Frontal cortex (tissue), 4 donors: Measurements from ENCODE around the gene ARHGAP4. TPM values are rescaled to one million over a fixed set of nuclear protein-coding genes. Genes with fewer than 3 reads are reported as not detected.
A peak's percentile ranks its signal among the peaks of the same experiment; 100 is the strongest.

Experiments used
- DNase-seq, 2 donors: peaks; one replicate each; pipeline ENCODE4 v3.0.0; 2012; ENCODE audit warnings: low spot score in 2 of 2
- FAIRE-seq: peaks from 2 replicates; lab custom pipeline; 2012; peaks lifted over from hg19 to GRCh38; lab: Jason Lieb, UNC
- total RNA-seq: library from RNA; depleted of rRNA; stranded (reverse); fragments of >200 nt; gene quantifications from one replicate; pipeline ENCODE4 v1.2.3, GENCODE V29; 2014
- donor health status: control.
- donor health status: control.
- donor health status: control.

ARHGAP4 gene
- total RNA-seq, 1 donor from 2014 or later: 5.7 TPM

DNA sequence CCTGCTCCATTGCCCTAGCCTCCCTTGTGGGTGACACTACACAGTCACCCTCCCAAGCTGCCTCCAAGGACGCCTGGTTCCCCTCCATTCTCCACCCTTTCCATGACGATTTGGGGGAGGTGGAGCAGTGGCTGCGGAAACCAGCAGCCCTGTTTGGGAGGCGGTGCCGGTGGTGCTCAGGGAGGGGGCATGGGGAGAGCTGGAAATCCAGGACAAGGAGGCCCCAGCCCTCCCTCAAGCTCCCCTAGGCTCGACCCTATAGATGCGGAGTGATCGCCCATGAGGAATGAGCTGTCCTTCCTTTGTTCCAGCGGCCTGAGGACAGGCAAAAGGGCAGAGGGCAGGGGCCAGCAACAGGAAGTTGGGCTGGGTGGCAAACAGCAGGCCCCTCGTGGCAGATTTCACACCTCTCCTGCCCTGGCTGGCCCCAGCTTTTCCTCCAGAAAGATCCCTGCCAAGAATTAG is 22.0 kb upstream of the ARHGAP4 start:
- FAIRE-seq (no peak), DNase-seq (no peak)

DNA sequence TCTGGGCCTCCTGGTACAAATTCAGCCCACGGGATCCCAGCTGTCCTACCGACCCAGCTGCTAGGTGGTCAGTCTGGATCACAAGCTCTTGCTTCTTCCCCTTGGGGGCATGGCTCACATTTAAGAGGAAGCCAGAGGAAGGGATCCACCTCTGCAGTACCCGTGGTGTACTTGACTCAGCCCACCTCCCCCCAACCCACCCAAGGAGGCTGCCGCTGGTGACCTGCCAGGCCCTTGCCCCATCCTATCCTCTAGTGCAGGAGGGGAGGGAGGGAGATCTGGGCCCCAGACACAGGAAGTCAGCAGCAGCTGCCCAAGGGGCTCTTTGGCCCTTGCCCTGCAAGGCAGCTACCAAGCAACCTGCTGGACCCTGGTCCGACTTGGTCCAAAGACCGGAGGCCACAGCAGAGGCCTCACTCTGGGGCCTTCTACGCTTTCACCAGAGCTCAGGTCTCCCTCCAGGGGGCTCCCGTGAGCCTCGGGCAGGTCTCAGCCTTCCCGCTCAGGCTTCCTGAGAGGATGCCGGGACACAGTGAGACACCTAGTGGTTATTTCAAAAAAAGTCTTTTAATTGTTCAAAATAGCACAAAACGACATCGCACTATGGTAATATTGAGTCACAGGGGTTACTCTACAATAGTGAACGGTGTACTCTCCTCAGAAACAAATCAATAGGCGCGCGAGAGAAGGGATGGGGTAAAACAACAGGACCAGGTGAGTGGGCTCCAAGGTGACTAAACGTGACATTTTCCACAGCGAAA is 21.1 kb upstream of the ARHGAP4 start:
- FAIRE-seq (no peak), DNase-seq (peak; percentile 67 to 70)

DNA sequence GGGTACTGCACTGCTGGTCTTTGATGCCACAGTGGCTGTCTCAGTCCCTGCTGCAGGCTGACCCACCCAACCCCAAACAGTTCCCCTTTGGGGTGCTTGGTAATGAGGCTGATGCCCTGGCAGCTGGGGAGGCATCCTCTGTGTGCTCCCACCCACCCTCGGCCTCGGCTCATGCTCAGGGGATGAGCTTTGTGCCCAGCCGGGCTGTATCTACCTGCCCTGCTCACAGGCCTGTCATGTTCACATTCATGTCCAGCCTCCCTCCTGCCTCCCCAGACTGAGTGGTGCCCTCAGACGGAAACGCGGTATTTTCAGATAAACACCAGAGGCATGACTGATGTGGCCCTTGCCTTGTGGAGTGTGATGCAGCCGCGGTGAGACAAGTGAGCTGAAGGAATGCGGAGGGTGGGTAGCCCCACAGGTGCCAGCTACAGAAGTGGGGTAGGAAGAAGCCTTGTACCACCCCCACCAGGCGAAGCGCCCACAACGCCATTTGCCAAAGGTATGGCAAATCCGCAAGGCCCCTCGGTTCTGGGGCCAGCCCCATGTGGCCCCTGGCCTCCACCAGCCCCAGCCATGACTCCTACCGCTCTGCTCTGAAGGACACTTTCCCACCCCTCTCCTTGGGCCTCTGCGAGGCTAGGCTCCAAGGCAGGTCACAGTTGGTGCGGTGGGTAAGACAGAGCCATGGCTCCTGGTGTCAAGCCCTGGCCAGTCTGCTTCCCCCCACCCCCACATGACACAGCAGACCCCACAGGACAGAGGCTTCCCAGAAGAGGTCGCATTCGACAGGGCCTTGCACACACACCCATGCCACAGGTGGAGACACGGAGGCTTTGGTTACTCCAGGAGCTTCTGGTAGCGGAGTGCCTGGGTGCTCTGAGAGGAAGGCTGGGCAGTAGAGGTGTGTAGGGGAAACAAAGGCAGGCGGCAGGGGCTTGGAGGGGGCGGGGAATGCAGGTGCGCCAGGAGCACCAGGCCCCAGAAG is 20.2 kb upstream of the ARHGAP4 start:
- FAIRE-seq: no peak

DNA sequence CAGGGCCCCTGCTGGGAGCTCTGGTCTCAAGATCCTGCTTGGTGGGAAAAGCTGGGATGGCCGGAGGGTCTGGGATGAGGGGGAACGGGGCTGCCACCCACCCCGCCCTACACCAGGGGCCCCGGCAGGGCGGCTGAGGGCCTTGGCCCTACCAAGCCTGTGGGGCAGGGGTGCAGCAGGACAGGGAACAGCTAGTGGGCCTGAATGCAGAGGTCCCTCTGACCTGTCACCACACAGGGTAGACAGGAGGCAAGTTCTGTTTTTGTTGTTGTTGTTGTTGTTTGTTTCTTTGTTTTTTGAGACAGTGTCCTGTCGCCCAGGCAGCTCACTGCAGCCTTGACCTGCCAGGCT is 18.7 kb upstream of the ARHGAP4 start:
- no peak for FAIRE-seq
- DNase-seq: no peak

More for the DNA sequence above, 20.2 kb upstream of the ARHGAP4 start:
- no peak for DNase-seq

DNA sequence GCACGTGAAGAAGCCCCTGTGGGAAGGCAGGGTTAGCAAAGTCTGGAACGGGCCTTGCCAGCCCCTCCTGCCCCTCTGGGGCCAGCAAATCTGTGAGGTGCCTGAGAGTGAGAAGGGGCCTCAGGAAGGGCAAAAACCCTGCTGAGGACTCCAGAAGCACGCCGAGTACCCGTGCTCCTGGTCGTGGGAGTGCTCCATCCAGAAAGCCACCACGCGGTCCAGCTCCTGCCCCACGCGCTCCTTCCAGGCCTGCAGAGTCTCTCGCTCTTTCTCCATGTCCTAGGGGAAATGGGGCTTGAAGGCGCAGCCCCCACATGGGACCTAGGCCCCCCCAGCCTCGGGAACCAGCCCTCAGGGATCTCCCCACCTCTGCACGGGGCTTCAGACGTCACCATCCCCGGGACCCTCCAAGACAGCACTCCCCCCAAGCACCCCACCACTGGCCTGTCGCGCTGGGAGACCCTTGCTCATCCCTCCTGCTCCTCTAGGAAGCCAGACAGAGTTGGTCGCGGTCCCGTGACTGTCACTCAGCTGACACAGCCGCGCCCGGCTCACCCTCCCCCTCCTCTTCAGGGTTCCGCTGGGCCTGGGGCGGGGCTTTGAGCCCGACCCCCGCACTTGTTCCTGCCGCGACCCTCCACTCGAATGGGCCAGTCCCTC is 18.2 kb upstream of the ARHGAP4 start, which contains the start of gene RENBP:
RENBP (minus strand) TSS at position 504 of the 660 bp plus-strand sequence; CDS start at position 471, 33 bp downstream.
- DNase-seq (peak in 1 of 2 donors; percentile 55), FAIRE-seq (no peak)

- no peak for DNase-seq
- FAIRE-seq: no peak
These were observed 15.5 kb upstream of the ARHGAP4 start for GRCh38 chrX:153941336-153942252.

- no peak for FAIRE-seq
- DNase-seq: no peak
These were observed 13.5 kb upstream of the ARHGAP4 start for GRCh38 chrX:153939573-153939972.

DNA sequence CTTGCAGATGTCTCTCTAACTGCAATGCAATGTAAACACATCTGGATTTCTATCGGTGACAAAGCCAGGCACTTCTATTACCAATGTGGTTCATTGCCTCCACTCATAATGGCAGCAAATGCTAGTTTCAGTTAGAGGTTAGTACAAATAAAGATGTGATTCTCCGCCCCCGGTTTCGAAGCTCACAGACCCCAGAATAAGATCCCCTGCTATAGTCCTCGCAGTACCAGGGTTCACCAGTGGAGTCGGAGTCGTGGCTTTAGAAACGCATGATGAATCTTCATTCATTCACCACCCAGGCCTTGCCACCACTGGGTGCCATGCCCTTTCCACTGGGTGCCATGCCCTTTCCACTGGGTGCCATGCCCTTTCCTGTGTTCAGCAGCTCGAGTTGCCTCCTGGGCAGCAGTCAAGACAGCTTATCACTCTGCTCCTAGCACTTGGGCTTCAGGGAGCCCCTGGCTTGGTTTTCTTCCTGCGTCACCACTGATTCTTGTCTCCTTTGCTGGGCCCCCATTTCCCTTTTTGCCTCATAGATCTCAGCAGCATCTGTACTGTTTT is 12.2 kb upstream of the ARHGAP4 start:
- DNase-seq (no peak), FAIRE-seq (no peak)

DNA sequence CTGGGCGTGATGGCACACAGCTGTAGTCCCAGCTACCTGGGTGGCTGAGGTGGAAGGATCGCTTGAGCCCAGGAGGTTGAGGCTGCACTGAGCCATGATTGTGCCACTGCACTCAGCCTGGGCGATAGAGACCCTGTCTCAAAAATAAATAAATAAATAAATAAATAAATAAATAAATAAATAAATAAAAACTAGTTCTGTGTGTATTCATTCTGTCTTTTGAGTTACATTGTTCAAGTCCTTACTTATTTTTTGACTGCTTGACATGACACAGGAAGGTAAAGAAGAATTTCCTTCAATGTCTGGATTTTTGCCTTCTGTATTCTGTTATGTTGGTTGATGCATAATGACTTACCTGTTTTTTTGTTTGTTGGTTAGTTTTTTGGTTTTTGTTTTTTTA is 11.0 kb upstream of the ARHGAP4 start:
- no peak for DNase-seq
- FAIRE-seq: no peak

DNA sequence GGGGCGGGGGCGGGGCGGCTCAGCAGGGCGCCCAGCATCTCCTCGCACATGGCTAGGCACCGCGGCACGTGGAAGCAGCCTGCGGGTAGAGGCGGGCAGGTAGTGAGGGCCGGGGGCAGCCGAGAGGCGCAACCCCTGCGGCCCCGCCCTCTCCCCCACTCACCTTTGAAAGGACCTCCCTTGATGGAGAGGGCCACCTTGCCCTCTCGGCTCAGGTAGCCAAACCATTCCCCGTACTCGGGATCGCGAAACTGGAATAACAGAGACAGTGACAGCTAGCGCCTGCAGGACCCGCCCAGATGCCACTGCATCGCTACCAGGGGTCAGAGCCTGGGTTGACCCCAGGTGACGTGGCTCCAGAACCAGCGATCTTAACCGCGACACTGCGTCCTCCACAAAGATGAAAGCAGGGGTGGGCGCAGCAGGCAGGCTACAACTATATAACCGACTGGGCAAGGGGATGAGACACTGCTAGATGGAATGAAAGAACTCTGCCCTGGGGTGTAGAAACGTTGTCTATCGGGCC is 9.3 kb upstream of the ARHGAP4 start:
- FAIRE-seq: no peak
- DNase-seq: no peak

- DNase-seq (peak; percentile 91 to 93), FAIRE-seq (no peak)
These were observed 8.8 kb upstream of the ARHGAP4 start, which contains the start of gene NAA10 for GRCh38 chrX:153934762-153935325. NAA10 (minus strand) TSS chrX:153935037; CDS start chrX:153934904, 133 bp downstream.

- DNase-seq (no peak), FAIRE-seq (no peak)
These were observed 8.2 kb upstream of the ARHGAP4 start for GRCh38 chrX:153934148-153934761.

DNA sequence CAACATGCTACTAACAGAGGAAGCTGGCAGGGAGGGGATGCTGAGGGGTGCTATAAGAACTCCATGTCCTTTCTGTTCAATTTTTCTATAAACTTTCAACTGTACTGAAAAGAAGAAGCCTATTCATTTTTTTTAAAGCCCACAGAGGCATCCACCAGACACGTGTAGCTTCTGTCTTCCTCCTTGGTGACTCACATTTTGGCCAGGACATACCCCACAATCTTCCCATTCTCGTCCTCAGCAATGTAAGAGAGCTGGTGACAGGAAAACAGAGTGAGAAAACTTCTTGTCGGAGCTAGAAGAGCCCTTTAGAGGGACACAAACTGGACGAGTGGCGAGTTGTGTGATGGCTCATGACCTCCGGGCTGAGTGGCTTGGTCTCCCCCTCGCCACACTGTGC is 7.7 kb upstream of the ARHGAP4 start:
- no peak for DNase-seq
- no peak for FAIRE-seq

DNA sequence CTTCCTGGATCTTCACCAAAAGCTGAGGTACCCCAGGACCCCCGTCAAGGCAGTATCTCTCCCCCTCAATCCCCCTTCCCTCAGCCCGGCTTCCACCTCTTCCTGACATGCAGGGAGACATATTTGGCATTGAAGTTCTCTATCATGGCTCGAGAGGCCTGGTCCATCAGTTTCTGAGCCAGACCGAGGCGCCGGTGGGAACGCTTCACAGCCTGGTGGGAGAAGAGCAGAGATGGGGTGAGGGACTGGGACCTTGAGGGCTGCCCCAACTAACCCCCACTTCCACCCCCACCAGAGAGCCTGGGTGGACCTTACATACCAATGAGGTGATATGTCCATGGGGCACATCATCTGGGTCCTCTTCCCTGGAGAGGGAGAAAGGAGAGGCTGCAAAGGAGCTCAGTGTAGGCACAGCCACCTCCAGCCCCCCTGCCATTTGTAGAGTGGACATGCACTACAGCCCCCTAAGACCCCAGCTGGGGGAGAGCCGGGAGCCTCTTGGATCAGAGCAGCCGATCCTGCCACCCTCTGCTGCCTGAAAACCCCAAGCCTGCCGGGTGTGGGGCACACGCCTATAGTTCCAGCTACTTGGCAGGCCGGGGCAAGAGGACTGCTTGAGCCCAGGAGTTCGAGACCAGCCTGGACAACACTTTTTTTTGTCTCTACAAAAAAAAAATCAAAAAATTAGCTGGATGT is 6.3 kb upstream of the ARHGAP4 start:
- FAIRE-seq: no peak

DNA sequence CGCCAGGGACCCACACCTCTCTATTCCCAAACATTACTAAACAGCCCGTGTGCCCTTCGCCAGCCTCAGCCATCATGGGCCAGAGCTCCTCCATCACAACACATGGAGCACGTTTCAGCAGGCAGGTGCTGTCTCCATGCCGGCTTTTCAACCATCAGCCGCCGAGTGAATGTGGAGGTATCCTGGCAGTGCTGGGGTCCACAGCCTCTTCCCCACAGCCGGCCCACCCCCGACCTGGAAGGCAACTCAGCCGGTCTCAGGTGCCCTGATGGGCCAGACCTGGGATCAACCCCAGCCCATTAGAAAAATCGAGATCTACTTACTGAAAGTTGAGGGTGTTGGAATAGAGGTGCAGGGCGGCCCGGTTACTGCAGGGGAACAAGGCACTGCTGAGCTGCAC is 5.7 kb upstream of the ARHGAP4 start:
- FAIRE-seq (no peak), DNase-seq (no peak)

More for the DNA sequence above, 6.3 kb upstream of the ARHGAP4 start:
- no peak for DNase-seq

DNA sequence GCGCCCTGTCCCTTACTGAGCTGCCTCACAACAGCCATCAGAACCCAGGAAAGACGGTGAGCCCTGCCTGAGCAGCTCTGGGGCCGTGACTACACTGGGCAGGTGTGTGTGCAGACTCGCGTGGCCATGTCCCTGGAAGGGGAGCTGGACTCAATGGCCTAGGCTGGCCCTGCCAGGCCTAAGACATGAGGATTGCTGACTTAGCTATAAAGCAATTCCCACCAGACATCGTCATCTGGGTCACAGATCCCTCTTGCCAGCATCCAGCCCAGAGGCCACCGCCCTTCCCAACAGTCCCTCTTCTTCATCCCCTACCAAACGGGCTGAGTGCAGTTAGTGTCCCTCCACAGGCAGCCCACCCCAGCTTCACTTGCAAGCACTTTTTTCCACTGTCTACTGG is 5.1 kb upstream of the ARHGAP4 start:
- FAIRE-seq (no peak), DNase-seq (no peak)
